Muscle layer of colon (tissue), 2 donors: Measurements from ENCODE around the gene ASCL4.

Experiments
- H3K27ac ChIP-seq: one replicate; pipeline ENCODE4 v1.7.0; 2013; ENCODE audit warnings: low read depth, mild to moderate bottlenecking, low read length, moderate library complexity
- H3K27me3 ChIP-seq, 2 donors: one replicate each; pipeline ENCODE4 v1.7.0; 2013; ENCODE audit warnings: low read length in 2 of 2, mild to moderate bottlenecking in 2 of 2; ENCODE audit not compliant: insufficient read depth in 2 of 2, control insufficient read depth in 1 of 2
- H3K36me3 ChIP-seq: one replicate; pipeline ENCODE4 v1.7.0; 2013; ENCODE audit warnings: mild to moderate bottlenecking, low read length; ENCODE audit not compliant: insufficient read depth
- H3K4me1 ChIP-seq: one replicate; pipeline ENCODE4 v1.7.0; 2013; ENCODE audit warnings: mild to moderate bottlenecking, low read length; ENCODE audit not compliant: insufficient read depth
- H3K4me3 ChIP-seq, 2 donors: one replicate each; pipeline ENCODE4 v1.7.0; 2013; ENCODE audit warnings: low read length in 2 of 2, low read depth in 1 of 2, mild to moderate bottlenecking in 1 of 2, moderate library complexity in 1 of 2
- H3K9ac ChIP-seq: one replicate; pipeline ENCODE4 v1.7.0; 2013; ENCODE audit warnings: low read length
- H3K9me3 ChIP-seq: one replicate; pipeline ENCODE4 v1.7.0; 2013; ENCODE audit warnings: mild to moderate bottlenecking, low read length
- donor health status: abdominal sarcoma.
- donor health status: Adenocarcinoma of cecum.

ASCL4 gene

DNA sequence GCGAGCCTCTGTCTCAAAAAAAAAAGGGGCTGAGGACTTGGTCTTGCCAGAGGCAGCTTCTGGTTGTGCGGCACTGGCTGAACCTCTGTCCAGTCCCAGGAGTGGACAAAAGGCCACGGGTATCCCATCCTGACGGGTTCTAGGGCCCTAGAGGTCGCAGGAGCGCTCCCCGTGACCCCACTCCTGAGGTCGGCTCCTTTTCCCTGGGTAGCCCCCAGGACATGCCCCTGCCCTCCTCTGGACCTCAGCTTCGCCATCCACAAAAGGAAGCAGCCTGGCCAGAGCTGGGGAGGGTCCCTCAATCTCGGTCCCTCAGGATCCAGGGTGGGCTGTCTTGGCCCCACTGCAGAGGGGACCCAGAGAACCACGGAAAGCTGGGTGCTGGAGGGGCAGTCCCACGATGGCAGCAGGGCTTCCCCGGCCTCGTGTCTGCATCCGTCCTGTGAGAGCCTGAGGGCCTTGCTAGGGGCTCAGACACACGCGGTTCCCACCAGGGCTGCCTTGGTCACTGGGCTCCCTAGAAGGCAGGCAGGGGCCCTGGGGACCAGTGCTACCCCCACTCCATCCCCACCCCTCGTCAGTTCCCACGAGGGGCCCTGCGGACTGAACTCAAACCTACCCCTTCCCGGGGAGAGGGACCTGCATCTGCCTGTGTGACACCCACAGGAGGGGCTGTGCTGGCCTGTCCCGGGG, 31.1 kb downstream of the ASCL4 start:
- Histone ChIP-seq H3K9ac (no peak overlapping the region), H3K4me3 (no peak overlapping the region), H3K4me1 (no peaks in the 10 kb centered on the region), H3K27ac (no peak overlapping the region), H3K36me3 (no peaks in the 10 kb centered on the region), H3K27me3 (no peaks in the 10 kb centered on the region), H3K9me3 (no peaks in the 10 kb centered on the region)

DNA sequence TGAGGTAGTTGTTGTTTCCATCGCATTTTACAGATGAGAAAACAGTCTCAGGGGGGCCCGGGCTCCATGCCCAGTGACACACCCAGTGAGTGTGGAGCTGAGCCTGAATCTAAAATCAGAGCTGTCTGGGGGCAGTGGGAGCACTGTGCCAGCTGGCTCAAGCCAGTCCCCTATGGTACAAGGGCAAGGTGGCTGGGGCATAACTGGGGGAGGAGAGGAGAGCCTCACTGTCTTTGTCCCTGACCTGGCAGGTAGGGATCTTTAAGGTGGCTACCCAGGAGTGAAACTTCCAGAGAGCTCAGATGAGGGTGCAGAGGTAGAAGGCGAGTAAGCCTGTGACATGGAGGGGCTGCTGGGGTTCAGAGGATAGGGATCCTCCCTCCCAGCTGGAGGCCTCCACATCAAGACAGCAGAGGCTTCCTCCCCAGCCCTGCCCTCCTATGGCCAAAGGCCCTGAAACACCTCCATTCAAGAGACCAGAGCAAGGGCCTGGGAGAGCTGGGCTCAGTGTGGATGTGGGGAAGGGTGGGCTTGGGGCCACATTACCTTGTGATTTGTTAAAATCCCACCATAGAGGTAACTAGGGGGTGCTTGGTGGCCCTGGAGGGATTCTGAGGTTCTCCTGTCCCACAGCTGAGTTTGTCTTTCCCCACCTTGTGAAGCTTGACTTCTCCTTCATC, 33.1 kb downstream of the ASCL4 start:
- Histone ChIP-seq H3K4me1 (no peaks in the 10 kb centered on the region), H3K9ac (no peak overlapping the region), H3K36me3 (no peaks in the 10 kb centered on the region), H3K4me3 (no peak overlapping the region), H3K27me3 (no peaks in the 10 kb centered on the region), H3K27ac (no peak overlapping the region), H3K9me3 (no peaks in the 10 kb centered on the region)

DNA sequence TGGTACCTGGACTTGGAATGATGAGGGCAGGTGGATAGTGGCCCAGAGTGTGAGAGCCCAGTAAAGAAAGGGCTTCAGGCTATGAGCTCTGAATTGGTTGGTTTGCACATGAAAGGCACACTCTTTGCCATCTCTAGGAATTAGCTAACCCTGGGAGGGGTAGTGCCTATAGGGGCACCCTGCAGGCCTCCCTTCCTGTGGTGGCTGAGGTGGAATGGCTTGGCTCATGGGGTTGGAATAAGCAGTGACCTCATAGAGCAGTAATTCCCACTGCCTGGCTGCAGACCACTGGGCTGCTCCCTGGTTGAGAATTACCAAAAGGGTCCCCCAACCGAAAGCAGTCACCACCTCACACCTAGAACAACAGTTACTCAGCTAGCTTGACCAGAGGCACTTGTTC, 42.7 kb downstream of the ASCL4 start:
- no peak overlapping the region for H3K4me3 ChIP-seq
- H3K36me3 ChIP-seq = no peaks in the 10 kb centered on the region
- H3K9me3 ChIP-seq = peaks cover 5% of the 10 kb centered on the region
- H3K27ac ChIP-seq = no peak overlapping the region
- no peaks in the 10 kb centered on the region for H3K4me1 ChIP-seq
- H3K9ac ChIP-seq = no peak overlapping the region
- H3K27me3 ChIP-seq = no peaks in the 10 kb centered on the region

DNA sequence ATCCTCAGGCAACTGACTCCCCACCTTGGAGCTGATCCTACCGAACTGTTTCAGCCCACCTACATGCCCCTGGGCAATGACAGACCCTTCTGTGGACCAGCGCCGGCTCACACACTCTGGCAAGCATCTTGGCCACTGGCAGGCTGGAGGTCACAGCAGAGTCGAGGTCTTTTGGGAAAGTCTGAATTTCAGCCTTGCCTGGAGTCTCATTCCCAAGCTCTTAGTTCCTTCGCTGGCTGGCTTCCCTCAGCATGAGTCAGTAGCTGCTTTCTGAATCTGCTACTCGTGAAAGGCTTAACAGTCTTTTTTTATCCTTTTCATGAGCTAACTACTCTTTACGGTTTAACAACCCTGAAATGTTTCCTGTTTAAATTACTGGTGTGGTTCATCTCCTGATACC, 44.5 kb downstream of the ASCL4 start:
- no peaks in the 10 kb centered on the region for H3K27me3 ChIP-seq
- no peaks in the 10 kb centered on the region for H3K4me1 ChIP-seq
- peaks cover 5% of the 10 kb centered on the region for H3K9me3 ChIP-seq
- H3K27ac ChIP-seq = no peak overlapping the region
- no peak overlapping the region for H3K9ac ChIP-seq
- H3K4me3 ChIP-seq = no peak overlapping the region
- no peaks in the 10 kb centered on the region for H3K36me3 ChIP-seq

GRCh38 chr12:107822356-107822755, 47.9 kb downstream of the ASCL4 start:
- Histone ChIP-seq H3K27ac (no peak overlapping the region), H3K9ac (no peak overlapping the region), H3K4me3 (no peak overlapping the region), H3K36me3 (no peaks in the 10 kb centered on the region), H3K4me1 (no peaks in the 10 kb centered on the region), H3K27me3 (no peaks in the 10 kb centered on the region), H3K9me3 (peaks cover 10% of the 10 kb centered on the region)
